Measurements from ENCODE around the gene GSG1L. TPM values are rescaled to one million over a fixed set of nuclear protein-coding genes. Genes with fewer than 3 reads are reported as not detected.

Gene GSG1L
- total and polyA plus RNA-seq, 4 donors = not detected

GRCh38 chr16:28011223-28011622 lies 52.3 kb downstream of the GSG1L start (continued):
- no peak for TF ChIP-seq HNF4A (conservative IDR thresholded peaks at IDR 0.05)
- no peak for TF ChIP-seq RAD21 (IDR thresholded peaks at IDR 0.05)

- WGBS = 48% methylated on average over 9 of the region's 9 CpGs
- TF ChIP-seq YY1 (IDR thresholded peaks at IDR 0.05) (no peak), FOXA2 (IDR thresholded peaks at IDR 0.05) (no peak), NR2F2 (IDR thresholded peaks at IDR 0.05) (no peak), RXRA (IDR thresholded peaks at IDR 0.05) (no peak), FOXA1 (IDR thresholded peaks at IDR 0.05) (no peak), HNF4A (conservative IDR thresholded peaks at IDR 0.05) (no peak)
- TF ChIP-seq, protein P1, sequence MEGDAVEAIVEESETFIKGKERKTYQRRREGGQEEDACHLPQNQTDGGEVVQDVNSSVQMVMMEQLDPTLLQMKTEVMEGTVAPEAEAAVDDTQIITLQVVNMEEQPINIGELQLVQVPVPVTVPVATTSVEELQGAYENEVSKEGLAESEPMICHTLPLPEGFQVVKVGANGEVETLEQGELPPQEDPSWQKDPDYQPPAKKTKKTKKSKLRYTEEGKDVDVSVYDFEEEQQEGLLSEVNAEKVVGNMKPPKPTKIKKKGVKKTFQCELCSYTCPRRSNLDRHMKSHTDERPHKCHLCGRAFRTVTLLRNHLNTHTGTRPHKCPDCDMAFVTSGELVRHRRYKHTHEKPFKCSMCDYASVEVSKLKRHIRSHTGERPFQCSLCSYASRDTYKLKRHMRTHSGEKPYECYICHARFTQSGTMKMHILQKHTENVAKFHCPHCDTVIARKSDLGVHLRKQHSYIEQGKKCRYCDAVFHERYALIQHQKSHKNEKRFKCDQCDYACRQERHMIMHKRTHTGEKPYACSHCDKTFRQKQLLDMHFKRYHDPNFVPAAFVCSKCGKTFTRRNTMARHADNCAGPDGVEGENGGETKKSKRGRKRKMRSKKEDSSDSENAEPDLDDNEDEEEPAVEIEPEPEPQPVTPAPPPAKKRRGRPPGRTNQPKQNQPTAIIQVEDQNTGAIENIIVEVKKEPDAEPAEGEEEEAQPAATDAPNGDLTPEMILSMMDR (IDR thresholded peaks at IDR 0.05; ENCODE audit: low read depth, low read length, missing input control) = no peak
- Histone ChIP-seq H3K9ac (ENCODE audit: low read depth in 1 of 2, low read length in 2 of 2) (no peak overlapping the region), H3K4me3 (ENCODE audit: low read depth in 1 of 3, low read length in 3 of 3) (no peak overlapping the region), H3K36me3 (ENCODE audit: control insufficient read depth in 4 of 4, insufficient read depth in 3 of 4, low read depth in 1 of 4, low read length in 3 of 4) (no peaks in the 10 kb centered on the region), H3K4me1 (ENCODE audit: control insufficient read depth in 4 of 4, insufficient read depth in 4 of 4, low read length in 3 of 4) (no peaks in the 10 kb centered on the region), H3K27ac (ENCODE audit: low read depth in 1 of 2, low read length in 2 of 2) (no peak overlapping the region), H3K9me3 (ENCODE audit: control insufficient read depth in 4 of 4, low read length in 3 of 4) (no peaks in the 10 kb centered on the region), H3K27me3 (ENCODE audit: control insufficient read depth in 4 of 4, insufficient read depth in 4 of 4, low read length in 3 of 4) (peaks cover 0 to 2% (median 0%) of the 10 kb centered on the region in 4 donors)
- DNase-seq (ENCODE audit: low spot score) = no peak
Observed at GRCh38 chr16:28010671-28011070, 52.8 kb downstream of the GSG1L start.

DNA sequence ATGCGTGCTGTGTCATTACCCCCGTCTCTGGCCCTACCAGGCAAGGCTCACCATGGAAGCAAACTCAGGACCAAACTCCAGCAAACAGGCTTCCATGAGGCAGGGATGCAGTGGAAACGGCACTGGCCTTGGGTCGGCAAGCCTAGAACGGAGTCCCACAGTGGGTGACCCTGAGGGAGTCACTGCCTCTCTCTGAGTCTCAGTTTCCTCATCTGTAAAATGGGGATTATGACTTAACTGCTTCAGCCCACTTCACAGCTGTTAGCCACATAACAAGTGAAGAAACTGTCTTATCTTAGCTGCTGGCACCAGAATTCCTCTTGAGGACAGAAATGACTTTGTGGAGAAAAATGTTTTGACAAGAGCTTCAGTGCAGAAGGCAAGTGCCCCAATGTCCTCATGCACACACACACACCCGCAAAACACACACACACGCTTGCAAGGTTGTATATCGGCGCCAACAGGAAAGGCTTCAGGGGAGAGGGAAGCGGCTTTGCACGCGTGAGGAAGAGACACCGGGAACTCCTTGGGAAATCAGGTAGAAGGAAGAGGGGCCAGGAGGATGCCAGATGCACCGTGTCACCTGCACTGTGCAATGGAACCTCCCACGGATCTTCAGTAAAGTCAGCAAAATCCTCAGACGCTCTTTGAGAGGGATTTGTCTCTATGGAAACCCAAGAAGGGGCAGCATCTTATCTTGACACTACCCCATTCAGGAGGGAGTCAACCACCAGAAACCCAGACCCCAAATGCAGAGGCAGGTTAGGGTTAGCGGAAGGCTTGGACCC lies 53.7 kb downstream of the GSG1L start:
- H3K4me3 ChIP-seq (ENCODE audit: low read depth in 1 of 3, low read length in 3 of 3) = no peak overlapping the region
- H3K9ac ChIP-seq (ENCODE audit: low read depth in 1 of 2, low read length in 2 of 2) = no peak overlapping the region
- H3K27me3 ChIP-seq (ENCODE audit: control insufficient read depth in 4 of 4, insufficient read depth in 4 of 4, low read length in 3 of 4) = peaks cover 0 to 2% (median 0%) of the 10 kb centered on the region in 4 donors
- no peak for TF ChIP-seq NR2F2 (IDR thresholded peaks at IDR 0.05)
- no peak for DNase-seq (ENCODE audit: low spot score)
- H3K36me3 ChIP-seq (ENCODE audit: control insufficient read depth in 4 of 4, insufficient read depth in 3 of 4, low read depth in 1 of 4, low read length in 3 of 4) = no peaks in the 10 kb centered on the region
- no peaks in the 10 kb centered on the region for H3K9me3 ChIP-seq (ENCODE audit: control insufficient read depth in 4 of 4, low read length in 3 of 4)
- 73% methylated on average over 17 of the region's 17 CpGs for whole genome bisulfite sequencing
- H3K27ac ChIP-seq (ENCODE audit: low read depth in 1 of 2, low read length in 2 of 2) = no peak overlapping the region
- no peaks in the 10 kb centered on the region for H3K4me1 ChIP-seq (ENCODE audit: control insufficient read depth in 4 of 4, insufficient read depth in 4 of 4, low read length in 3 of 4)

DNA sequence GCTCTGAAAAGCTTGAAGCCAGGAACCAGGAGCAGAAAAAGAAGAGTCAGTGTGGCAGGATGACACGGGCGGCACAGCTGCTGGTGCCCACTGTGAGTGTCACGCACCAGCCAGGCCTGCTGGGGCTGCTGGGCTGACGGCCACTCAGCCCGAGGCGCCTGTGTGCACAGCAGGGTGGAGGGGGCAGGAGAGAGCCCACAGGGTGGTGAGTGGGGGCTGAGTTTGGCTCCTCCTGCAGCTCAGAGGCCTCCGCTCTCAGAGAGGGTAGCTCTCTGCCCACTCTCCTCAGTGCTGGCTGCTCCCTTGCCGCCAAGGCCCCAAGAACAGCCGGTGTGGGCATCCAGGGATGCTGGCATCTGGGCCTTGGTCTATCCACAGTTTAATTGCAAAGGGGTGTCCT lies 59.6 kb downstream of the GSG1L start:
- TF ChIP-seq, protein P2, sequence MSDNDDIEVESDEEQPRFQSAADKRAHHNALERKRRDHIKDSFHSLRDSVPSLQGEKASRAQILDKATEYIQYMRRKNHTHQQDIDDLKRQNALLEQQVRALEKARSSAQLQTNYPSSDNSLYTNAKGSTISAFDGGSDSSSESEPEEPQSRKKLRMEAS (IDR thresholded peaks at IDR 0.05) = no peak
- TF ChIP-seq GABPA (IDR thresholded peaks at IDR 0.05 in 1 of 2, conservative IDR thresholded peaks at IDR 0.05 in 1 of 2) = no peak
- H3K4me1 ChIP-seq (ENCODE audit: control insufficient read depth in 4 of 4, insufficient read depth in 4 of 4, low read length in 3 of 4) = no peaks in the 10 kb centered on the region
- H3K27ac ChIP-seq (ENCODE audit: low read depth in 1 of 2, low read length in 2 of 2) = no peak overlapping the region
- H3K27me3 ChIP-seq (ENCODE audit: control insufficient read depth in 4 of 4, insufficient read depth in 4 of 4, low read length in 3 of 4) = peaks cover 0 to 3% (median 0%) of the 10 kb centered on the region in 4 donors
- WGBS = 79% methylated on average over 9 of the region's 9 CpGs
- H3K9me3 ChIP-seq (ENCODE audit: control insufficient read depth in 4 of 4, low read length in 3 of 4) = no peaks in the 10 kb centered on the region
- no peak overlapping the region for H3K4me3 ChIP-seq (ENCODE audit: low read depth in 1 of 3, low read length in 3 of 3)
- no peaks in the 10 kb centered on the region for H3K36me3 ChIP-seq (ENCODE audit: control insufficient read depth in 4 of 4, insufficient read depth in 3 of 4, low read depth in 1 of 4, low read length in 3 of 4)
- no peak for DNase-seq (ENCODE audit: low spot score)
- no peak overlapping the region for H3K9ac ChIP-seq (ENCODE audit: low read depth in 1 of 2, low read length in 2 of 2)
